H1 (cell line): Measurements from ENCODE around the gene RNASE2. TPM values are rescaled to one million over a fixed set of nuclear protein-coding genes. Genes with fewer than 3 reads are reported as not detected.

Experiments used
- CTCF ChIA-PET: fragments of 300-600 bp; sonication (Branson Sonifier 250); formaldehyde crosslinking; loops from one replicate; lab custom pipeline; 2021; ENCODE audit not compliant: partially characterized antibody; lab: Charles Lee
- POLR2A ChIA-PET: fragments of 300-600 bp; sonication (Branson Sonifier 250); formaldehyde crosslinking; loops from one replicate; lab custom pipeline; 2021; ENCODE audit warnings: inconsistent platforms; ENCODE audit not compliant: partially characterized antibody; lab: Charles Lee
- DNase-seq, 2 experiments: peaks; one replicate each; pipeline versions ENCODE4 v3.0.0 to v3.0.0-alpha.2; 2010 to 2022; ENCODE audit warnings: low spot score in 2 of 2, low read depth in 1 of 2, mixed read lengths in 1 of 2
- FAIRE-seq: peaks from 2 replicates; lab custom pipeline; 2011; peaks lifted over from hg19 to GRCh38; lab: Jason Lieb, UNC
- H2AFZ ChIP-seq: 2 replicates; pipeline ENCODE4 v1.8.1; 2012; ENCODE audit warnings: low read length, inconsistent platforms
- H2AK5ac ChIP-seq: 2 replicates; pipeline ENCODE4 v1.6.1; 2013; ENCODE audit warnings: low read depth, low read length
- H2BK120ac ChIP-seq: replicated peaks from 2 replicates; pipeline ENCODE3; 2013; ENCODE audit warnings: low read depth, low read length, inconsistent platforms
- H2BK12ac ChIP-seq: 2 replicates; pipeline ENCODE4 v1.6.1; 2013; ENCODE audit warnings: low read depth, low read length
- H2BK15ac ChIP-seq: 2 replicates; pipeline ENCODE4 v1.6.1; 2013; ENCODE audit warnings: low read length
- H2BK20ac ChIP-seq: 2 replicates; pipeline ENCODE4 v1.6.1; 2013; ENCODE audit warnings: low read length
- H2BK5ac ChIP-seq: 2 replicates; pipeline ENCODE4 v1.6.1; 2013; ENCODE audit warnings: low read depth, low read length
- H3K14ac ChIP-seq: 2 replicates; pipeline ENCODE4 v1.6.1; 2013; ENCODE audit warnings: inconsistent platforms; ENCODE audit not compliant: insufficient read length
- H3K18ac ChIP-seq: 2 replicates; pipeline ENCODE4 v1.6.1; 2013; ENCODE audit warnings: low read length; ENCODE audit errors: extremely low read depth
- H3K23ac ChIP-seq: 2 replicates; pipeline ENCODE4 v1.6.1; 2013; ENCODE audit warnings: inconsistent platforms; ENCODE audit not compliant: insufficient read length
- H3K23me2 ChIP-seq: 2 replicates; pipeline ENCODE4 v1.6.1; 2013; ENCODE audit warnings: low read depth, low read length
- H3K27ac ChIP-seq: 2 replicates; pipeline ENCODE4 v1.6.1; 2011; ENCODE audit warnings: low read depth, low read length, inconsistent platforms
- H3K27me3 ChIP-seq, 4 experiments: replicated peaks in 1 of 4; 1 replicate in 1 of 4; 2 replicates in 3 of 4; pipeline versions ENCODE4 v1.6.1 to v1.8.1; 2011 to 2013; ENCODE audit warnings: low read length in 3 of 4, mild to moderate bottlenecking in 3 of 4, inconsistent platforms in 2 of 4, mixed read lengths in 2 of 4, moderate library complexity in 1 of 4; ENCODE audit not compliant: control insufficient read depth in 3 of 4, insufficient read depth in 3 of 4; ENCODE audit errors: extremely low read depth in 1 of 4
- H3K36me3 ChIP-seq, 4 experiments: 2 replicates each; pipeline versions ENCODE4 v1.6.1 to v1.8.1; 2011 to 2013; ENCODE audit warnings: mild to moderate bottlenecking in 4 of 4, low read length in 3 of 4, moderate library complexity in 2 of 4, control low read depth in 1 of 4, inconsistent platforms in 1 of 4; ENCODE audit not compliant: insufficient read depth in 4 of 4, control insufficient read depth in 2 of 4
- H3K4ac ChIP-seq: replicated peaks from 2 replicates; pipeline ENCODE3; 2013; ENCODE audit warnings: low read length, low read depth, mixed read lengths, inconsistent platforms; ENCODE audit not compliant: insufficient read length
- H3K4me1 ChIP-seq, 4 experiments: replicated peaks in 1 of 4; 1 replicate in 1 of 4; 2 replicates in 3 of 4; pipeline versions ENCODE4 v1.6.1 to v1.8.1; 2011 to 2013; ENCODE audit warnings: low read length in 3 of 4, inconsistent platforms in 2 of 4, mixed read lengths in 1 of 4; ENCODE audit not compliant: insufficient read depth in 4 of 4, control insufficient read depth in 3 of 4
- H3K4me2 ChIP-seq, 2 experiments: 2 replicates each; pipeline versions ENCODE4 v1.6.1 to v1.8.1; 2011 to 2013; ENCODE audit warnings: low read depth in 2 of 2, low read length in 2 of 2, control low read depth in 1 of 2, inconsistent platforms in 1 of 2, mild to moderate bottlenecking in 1 of 2; ENCODE audit not compliant: insufficient read depth in 1 of 2
- H3K4me3 ChIP-seq, 4 experiments: fragments of 200-600, 300-600 bp in 1 of 4; sonication (generic), shearing (Covaris generic), sonication (Bioruptor Twin) in 1 of 4; 2 replicates each; pipeline versions ENCODE4 v1.5.1 to v1.8.1; 2011 to 2016; ENCODE audit warnings: low read length in 4 of 4, low read depth in 3 of 4, control low read depth in 2 of 4, inconsistent platforms in 2 of 4, mild to moderate bottlenecking in 2 of 4, mixed read lengths in 1 of 4, moderate library complexity in 1 of 4; ENCODE audit not compliant: insufficient read depth in 2 of 4; ENCODE audit errors: extremely low read depth in 1 of 4
- H3K56ac ChIP-seq: replicated peaks from 2 replicates; pipeline ENCODE3; 2013; ENCODE audit warnings: low read depth, mild to moderate bottlenecking, mixed read lengths, low read length, inconsistent platforms; ENCODE audit not compliant: insufficient read length
- H3K79me1 ChIP-seq: 2 replicates; pipeline ENCODE4 v1.6.1; 2013; ENCODE audit warnings: low read depth, low read length, control low read depth
- H3K79me2 ChIP-seq, 2 experiments: 2 replicates each; pipeline versions ENCODE4 v1.6.1 to v1.8.1; 2012 to 2013; ENCODE audit warnings: low read length in 2 of 2, mild to moderate bottlenecking in 2 of 2, inconsistent platforms in 1 of 2; ENCODE audit not compliant: insufficient read depth in 2 of 2, control insufficient read depth in 1 of 2
- H3K9ac ChIP-seq, 4 experiments: replicated peaks in 1 of 4; 1 replicate in 1 of 4; 2 replicates in 3 of 4; pipeline versions ENCODE4 v1.6.1 to v1.8.1; 2011 to 2013; ENCODE audit warnings: low read depth in 3 of 4, low read length in 3 of 4, control low read depth in 2 of 4, mild to moderate bottlenecking in 2 of 4, moderate library complexity in 2 of 4, inconsistent platforms in 1 of 4; ENCODE audit errors: extremely low read depth in 1 of 4
- H3K9me3 ChIP-seq, 2 experiments: 2 replicates each; pipeline versions ENCODE4 v1.6.1 to v1.8.1; 2012 to 2013; ENCODE audit warnings: mild to moderate bottlenecking in 2 of 2, moderate library complexity in 2 of 2, control low read depth in 1 of 2, inconsistent platforms in 1 of 2, low read depth in 1 of 2, low read length in 1 of 2, mixed read lengths in 1 of 2; ENCODE audit not compliant: insufficient read depth in 2 of 2
- H4K20me1 ChIP-seq, 2 experiments: replicated peaks in 1 of 2; 2 replicates each; pipeline versions ENCODE3 to v1.8.1; 2011 to 2013; ENCODE audit warnings: inconsistent platforms in 2 of 2, low read length in 2 of 2, mild to moderate bottlenecking in 1 of 2; ENCODE audit not compliant: insufficient read depth in 2 of 2, control insufficient read depth in 1 of 2
- H4K5ac ChIP-seq: 2 replicates; pipeline ENCODE4 v1.6.1; 2013; ENCODE audit warnings: low read length, low read depth, mixed read lengths, inconsistent platforms; ENCODE audit not compliant: insufficient read length
- H4K8ac ChIP-seq: 2 replicates; pipeline ENCODE4 v1.8.0; 2013; ENCODE audit warnings: mild to moderate bottlenecking, moderate library complexity, low read length, inconsistent platforms; ENCODE audit not compliant: insufficient read depth; ENCODE audit errors: extremely low read depth
- H4K91ac ChIP-seq: replicated peaks from 2 replicates; pipeline ENCODE3; 2013; ENCODE audit warnings: low read length, mixed read lengths, inconsistent platforms; ENCODE audit not compliant: insufficient read length
- ASH2L ChIP-seq: fragments of 200-600, 300-600 bp; sonication (generic); IDR thresholded peaks from one replicate; pipeline ENCODE4 v1.7.1; 2017; ENCODE audit warnings: low read length
- CREB1 ChIP-seq: IDR thresholded peaks from 2 replicates; pipeline ENCODE4 v1.6.1; 2012; ENCODE audit warnings: inconsistent platforms
- CTCF ChIP-seq, 3 experiments: IDR thresholded peaks; 1 replicate in 2 of 3; 2 replicates in 1 of 3; pipeline versions ENCODE4 v1.5.1 to v1.6.1; 2011; ENCODE audit warnings: low read length in 3 of 3, mild to moderate bottlenecking in 3 of 3, inconsistent platforms in 2 of 3, low read depth in 1 of 3, moderate library complexity in 1 of 3; ENCODE audit not compliant: insufficient read depth in 1 of 3; ENCODE audit errors: control extremely low read depth in 1 of 3
- EP300 ChIP-seq, 2 experiments: IDR thresholded peaks; 1 replicate in 1 of 2; 2 replicates in 1 of 2; pipeline ENCODE4 v1.6.1; 2011 to 2012; ENCODE audit warnings: low read depth in 2 of 2, low read length in 2 of 2, mild to moderate bottlenecking in 2 of 2, borderline replicate concordance in 1 of 2, inconsistent platforms in 1 of 2, moderate library complexity in 1 of 2
- KDM1A ChIP-seq: fragments of 200-600, 300-600 bp; sonication (generic); IDR thresholded peaks from 2 replicates; pipeline ENCODE4 v1.7.1; 2016; ENCODE audit warnings: mild to moderate bottlenecking, low read length, borderline replicate concordance
- POLR2AphosphoS5 ChIP-seq: IDR thresholded peaks from 2 replicates; pipeline ENCODE4 v1.6.1; 2011; ENCODE audit warnings: low read depth, low read length
- RFX5 ChIP-seq: IDR thresholded peaks from 2 replicates; pipeline ENCODE4 v1.6.1; 2011; ENCODE audit warnings: low read depth, low read length, improper control_type of control experiment, borderline replicate concordance
- SAP30 ChIP-seq: fragments of 300-600 bp; sonication (generic); IDR thresholded peaks from 2 replicates; pipeline ENCODE4 v1.7.1; 2012; ENCODE audit warnings: low read length, moderate library complexity, mild to moderate bottlenecking, inconsistent platforms; ENCODE audit not compliant: insufficient read depth, insufficient replicate concordance
- SIN3A ChIP-seq, 2 experiments: IDR thresholded peaks in 1 of 2; conservative IDR thresholded peaks in 1 of 2; 2 replicates each; pipeline ENCODE4 v1.6.1; 2011 to 2012; ENCODE audit warnings: low read length in 2 of 2, improper control_type of control experiment in 1 of 2, low read depth in 1 of 2, mild to moderate bottlenecking in 1 of 2
- TAF1 ChIP-seq: IDR thresholded peaks from 2 replicates; pipeline ENCODE4 v1.6.1; 2011; ENCODE audit warnings: mild to moderate bottlenecking, low read depth, low read length
- ZNF274 ChIP-seq: IDR thresholded peaks from 2 replicates; pipeline ENCODE4 v1.7.0; 2012; ENCODE audit warnings: low read length, borderline replicate concordance; ENCODE audit errors: extremely low read depth
- WGBS, 2 experiments: shearing (Covaris generic) in 1 of 2; methylation state at CpG; one replicate each; pipeline versions ENCODE4 v1.1.6 to v1.1.7; 2013 to 2015; ENCODE audit warnings: low lambda C conversion rate in 2 of 2, mixed read lengths in 2 of 2, inconsistent platforms in 1 of 2, low coverage in 1 of 2, missing lambda C conversion rate in 1 of 2; ENCODE audit not compliant: insufficient replicate concordance in 2 of 2, insufficient coverage in 1 of 2, insufficient read length in 1 of 2; ENCODE audit errors: extremely low coverage in 1 of 2, missing lambda C conversion rate in 1 of 2; 5-methylcytosine and 5-hydroxymethylcytosine counted together
- polyA plus RNA-seq, 7 experiments: library from polyadenylated mRNA; depleted of rRNA in 3 of 7; stranded (reverse) in 5 of 7; unstranded in 2 of 7; fragments of >200 nt in 5 of 7; fragments of 200-250 nt in 2 of 7; gene quantifications; 1 replicate in 5 of 7; 2 replicates in 1 of 7; 4 replicates in 1 of 7; pipeline versions ENCODE4 v1.2.1 to v1.2.3, GENCODE V29; 2011 to 2013; ENCODE audit warnings: missing spikeins in 2 of 7, mixed read lengths in 2 of 7
- total RNA-seq: library from RNA; stranded (reverse); fragmentation: NEBNext Ultra II Directional; extraction: Animal tissue kit (Norgen Biotek cat#: 25700); gene quantifications from 2 replicates; pipeline ENCODE4 v1.2.1, GENCODE V29; 2021

The RNASE2 gene
- total and polyA plus RNA-seq, 2 of the 8 experiments (the other 6 are each of a cell fraction or from before 2014, with no cell fraction given), result not detected

GRCh38 chr14:20907214-20907613, 48.1 kb upstream of the RNASE2 start:
- Histone ChIP-seq H3K79me1 (no peaks in the 10 kb centered on the region), H3K9ac (no peak overlapping the region)
- CTCF ChIA-PET, result interaction anchor here (1.2 to 2.1 kb wide), 4 partner anchors 21 to 94 kb away, joined by 3 to 7 read pairs (median 4); no protein-coding TSS in a partner anchor
- TF ChIP-seq KDM1A, result no peak
- TF ChIP-seq CTCF (IDR thresholded peaks at IDR 0.05; ENCODE audit: control extremely low read depth in 1 of 3, insufficient read depth in 1 of 3, low read depth in 1 of 3, low read length in 3 of 3), result no peak
- no peak for TF ChIP-seq EP300 (IDR thresholded peaks at IDR 0.05; ENCODE audit: borderline replicate concordance in 1 of 2, low read depth in 2 of 2, low read length in 2 of 2)
- TF ChIP-seq SIN3A (conservative IDR thresholded peaks at IDR 0.05 in 1 of 2, IDR thresholded peaks at IDR 0.05 in 1 of 2; ENCODE audit: low read depth in 1 of 2, low read length in 2 of 2), result no peak
- TF ChIP-seq SAP30, result no peak
- no peak for TF ChIP-seq RFX5
- TF ChIP-seq ASH2L, result no peak
- TF ChIP-seq POLR2AphosphoS5, result no peak
- no peak for TF ChIP-seq CREB1
- TF ChIP-seq ZNF274, result no peak
- TF ChIP-seq TAF1, result no peak

More at GRCh38 chr14:20907214-20907613, 48.1 kb upstream of the RNASE2 start:
- Histone ChIP-seq H3K9me3 (peaks cover 0 to 9% of the 10 kb centered on the region in 2 experiments; a peak in 2 of 4 replicates), H3K23ac (no peak overlapping the region), H2BK12ac (no peak overlapping the region), H3K4me1 (peaks cover 0 to 3% (median 0%) of the 10 kb centered on the region in 4 experiments; a peak in 1 of 7 replicates), H3K36me3 (no peaks in the 10 kb centered on the region), H3K4me3 (no peak overlapping the region), H4K20me1 (no peaks in the 10 kb centered on the region), H4K5ac (no peak overlapping the region), H3K27ac (no peak overlapping the region), H2BK5ac (no peak overlapping the region), H3K23me2 (no peaks in the 10 kb centered on the region), H4K91ac (no peak overlapping the region), H3K27me3 (no peaks in the 10 kb centered on the region), H3K4me2 (no peak overlapping the region), H4K8ac (no peak overlapping the region), H2BK120ac (no peak overlapping the region), H2BK20ac (no peak overlapping the region), H3K4ac (no peak overlapping the region), H3K79me2 (no peaks in the 10 kb centered on the region), H3K18ac (no peak overlapping the region), H3K56ac (no peak overlapping the region), H2AFZ (no peak overlapping the region), H2AK5ac (no peak overlapping the region), H3K14ac (no peak overlapping the region), H2BK15ac (no peak overlapping the region)
- WGBS, 2 experiments, result 100% methylated on average over 1 of the region's 1 CpG; no CpG with 5 or more reads in 1 of the 2 experiments
- FAIRE-seq (no peak), DNase-seq (no peak)
- POLR2A ChIA-PET, result no interaction called here
